Posterior vena cava (tissue), 2 donors: ENCODE results near the gene ESPNL. TPM values are rescaled to one million over a fixed set of nuclear protein-coding genes. Genes with fewer than 3 reads are reported as not detected.
"Not testable (repeated sequence)": the region's sequence is repeated elsewhere in the genome, so short reads cannot be mapped to it uniquely, and the experiment has no call there.

Source experiments
- DNase-seq: peaks from one replicate; pipeline ENCODE4 v3.0.0-alpha.2; 2020; ENCODE audit warnings: low spot score
- intact Hi-C, 2 donors: fragments of 100-400 bp; cut with DNase I; formaldehyde crosslinking; loops; one replicate each; pipeline versions ENCODE4 v1.14.1 to v1.14.2; 2022 to 2023
- total RNA-seq, 2 donors: library from RNA; stranded (reverse); fragmentation: NEBNext Ultra II Directional; extraction: Animal tissue kit (Norgen Biotek cat#: 25700); gene quantifications; one replicate each; pipeline ENCODE4 v1.2.1, GENCODE V29; 2021
- donor health status: DM: yes; HTN: yes; CAD: no.
- donor health status: DM: yes; HTN: yes; CAD: no.

The ESPNL gene
- total RNA-seq, 2 donors from 2014 or later = 0.24 to 3.0 TPM

DNA sequence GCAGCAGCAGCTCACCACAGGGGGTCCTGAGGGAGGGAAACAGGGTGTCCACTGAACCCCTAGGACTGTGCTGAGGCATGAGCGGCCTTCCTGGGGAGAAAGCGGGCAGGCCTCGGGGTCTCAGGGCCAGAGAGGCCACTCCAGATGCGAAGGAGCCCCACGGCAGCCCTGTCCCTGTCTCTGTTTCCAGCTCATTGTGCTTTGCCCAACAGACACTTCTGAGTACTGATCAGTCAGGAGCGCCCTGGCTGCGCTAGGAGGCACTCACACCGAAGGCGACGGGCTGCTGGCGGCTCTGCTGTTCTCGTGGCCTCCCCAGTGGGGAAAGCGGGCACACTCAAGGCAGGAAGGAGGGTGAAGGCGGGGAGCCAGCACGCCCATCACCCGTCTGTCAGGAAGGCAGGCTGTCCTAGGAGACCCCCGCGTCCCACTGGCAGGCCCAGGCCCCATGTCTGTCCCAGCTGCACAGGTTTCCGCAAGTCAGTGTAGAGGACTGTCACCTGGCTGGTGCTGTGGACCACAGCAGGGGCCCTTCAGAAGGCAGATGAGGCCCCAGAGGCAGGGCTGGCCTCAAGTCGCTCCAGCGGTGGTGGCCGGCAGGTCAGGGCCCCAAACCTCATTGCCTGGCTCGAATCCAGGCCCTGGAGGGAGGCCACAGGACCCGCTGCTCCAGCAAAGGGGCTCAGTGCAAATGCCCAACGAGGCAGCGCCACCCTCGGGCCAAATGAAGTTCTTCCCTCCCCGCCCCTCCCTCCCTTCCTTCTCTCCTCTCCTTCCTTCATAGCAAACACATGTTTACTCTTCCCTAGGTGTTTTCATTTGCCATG lies 6.8 kb downstream of the ESPNL start:
- DNase-seq = peak; percentile 68
- intact Hi-C loops = no loop called here

- DNase-seq = peak; percentile 72
- intact Hi-C loops = no loop called here
These were observed 7.6 kb downstream of the ESPNL start for GRCh38 chr2:238107525-238108422.

- DNase-seq = peak; percentile 75
- intact Hi-C loops = no loop called here
These were observed 8.5 kb downstream of the ESPNL start for GRCh38 chr2:238108423-238109183.

DNA sequence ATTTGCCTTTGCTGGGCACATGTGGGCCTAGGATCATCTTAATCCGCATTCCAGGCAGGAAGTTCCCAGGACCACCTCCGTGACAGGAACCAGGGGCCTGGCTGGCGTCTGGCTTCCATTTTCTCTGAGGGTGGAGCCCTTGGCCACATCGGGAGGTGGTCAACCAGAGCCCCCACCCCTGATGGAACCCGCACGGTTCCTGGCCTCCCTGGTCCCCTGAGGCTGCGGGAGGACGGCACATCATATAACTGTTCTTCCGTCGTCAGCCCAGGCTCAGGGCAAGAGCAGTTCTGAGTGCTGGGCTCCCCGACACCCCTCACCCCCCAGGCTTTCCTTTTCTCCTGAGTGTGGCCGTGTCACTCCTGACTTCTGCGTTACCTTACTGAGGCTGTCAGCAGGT lies 13.5 kb downstream of the ESPNL start:
- peak; percentile 65 for DNase-seq
- intact Hi-C loops = no loop called here

GRCh38 chr2:238114331-238114841 lies 14.2 kb downstream of the ESPNL start:
- intact Hi-C loops = no loop called here
- DNase-seq = peak; percentile 79

DNA sequence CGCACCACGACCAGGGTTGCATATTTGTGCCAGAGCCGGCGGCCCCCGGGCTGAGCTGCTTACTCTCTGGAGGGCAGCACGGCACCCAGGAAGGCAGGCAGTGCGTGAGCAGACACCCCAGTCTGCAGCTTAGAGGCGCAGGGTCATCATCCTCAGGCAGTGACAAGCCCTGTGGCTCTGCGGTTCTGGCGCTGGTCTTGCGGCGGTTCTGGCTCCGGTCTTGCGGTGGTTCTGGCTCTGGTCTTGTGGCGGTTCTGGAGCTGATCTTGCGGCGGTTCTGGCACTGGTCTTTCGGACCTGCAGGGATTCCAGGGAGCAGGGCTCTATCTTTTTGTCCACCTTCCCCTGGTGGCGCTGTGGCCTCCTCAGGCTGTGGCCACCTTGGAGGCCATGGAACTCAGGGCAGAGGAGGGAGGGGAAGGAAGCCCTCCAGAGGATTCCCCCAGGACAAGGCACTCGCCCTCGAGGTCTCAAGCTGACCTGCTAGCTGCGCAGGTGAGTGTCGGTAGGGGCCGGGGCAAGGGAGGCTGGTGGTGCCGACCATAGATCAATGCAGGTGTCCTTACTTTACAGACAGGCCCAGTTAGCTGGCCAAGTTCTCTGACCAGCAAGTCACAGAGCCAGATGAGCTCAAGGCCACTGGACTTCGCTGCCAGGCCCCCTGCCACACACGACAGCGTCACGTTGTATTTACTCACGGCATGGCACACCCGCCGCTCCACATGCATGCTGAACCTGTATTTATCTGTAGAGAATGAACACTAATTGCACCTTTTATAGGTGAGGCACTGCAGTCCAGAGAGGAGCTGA lies 14.9 kb downstream of the ESPNL start:
- intact Hi-C loops = no loop called here
- peak; percentile 77 for DNase-seq

DNA sequence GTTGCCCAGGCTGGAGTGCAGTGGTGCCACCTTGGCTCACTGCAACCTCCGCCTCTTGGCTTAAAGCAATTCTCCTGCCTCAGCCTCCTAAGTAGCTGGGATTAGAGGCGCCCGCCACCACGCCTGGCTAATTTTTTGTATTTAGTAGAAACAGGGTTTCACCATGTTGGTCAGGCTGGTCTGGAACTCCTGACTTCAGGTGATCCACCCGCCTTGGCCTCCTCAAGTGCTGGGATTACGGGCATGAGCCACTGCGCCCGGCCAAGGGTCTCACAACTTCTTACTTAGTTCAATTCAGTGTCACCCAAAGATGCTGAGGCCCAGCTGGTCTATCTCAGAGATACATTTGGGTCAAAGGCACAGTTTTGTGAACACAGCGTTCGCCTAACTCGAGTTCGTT lies 15.6 kb downstream of the ESPNL start:
- intact Hi-C loops = not testable (repeated sequence)
- peak; percentile 41 for DNase-seq

DNA sequence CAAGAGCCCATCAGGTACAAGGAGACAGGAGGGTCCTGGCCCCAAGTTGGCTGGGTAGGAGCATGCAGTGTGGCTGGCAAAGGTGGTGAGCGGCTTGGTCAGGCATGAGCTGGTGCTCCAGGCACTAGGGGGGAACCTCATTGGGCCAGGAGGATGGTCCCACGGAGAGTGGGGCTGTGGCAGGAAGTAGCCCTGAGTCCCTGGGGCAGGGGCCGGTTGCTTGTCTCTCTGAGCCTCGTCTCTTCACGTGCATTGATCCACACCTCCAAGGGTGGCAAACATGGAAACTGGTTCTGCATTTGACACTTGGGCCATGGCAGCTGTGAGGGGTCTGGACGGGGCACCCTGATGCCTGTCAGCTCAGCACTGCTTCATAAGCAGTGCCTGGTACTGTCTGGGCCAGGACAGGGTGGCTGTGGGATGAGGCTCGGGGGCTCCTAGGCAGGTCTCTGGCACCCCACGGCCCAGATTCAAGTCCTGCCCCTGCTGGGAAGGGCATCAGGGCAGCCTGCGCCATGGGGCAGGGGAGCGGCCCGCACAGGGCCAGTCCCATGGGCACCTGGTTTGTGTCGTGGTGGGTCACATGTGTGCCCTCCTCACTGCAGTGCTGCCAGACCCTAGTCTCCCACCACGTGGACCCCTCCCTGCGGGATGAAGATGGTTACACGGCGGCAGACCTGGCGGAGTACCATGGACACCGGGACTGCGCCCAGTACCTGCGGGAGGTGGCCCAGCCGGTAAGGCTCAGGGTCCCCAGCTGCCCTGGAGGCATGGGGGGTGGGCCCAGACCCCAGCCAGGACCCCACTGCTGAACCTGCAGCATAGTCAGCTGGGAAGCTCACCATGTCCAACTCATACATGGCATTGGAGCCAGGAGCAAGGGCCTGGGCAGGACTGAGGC lies 16.4 kb downstream of the ESPNL start:
- peak; percentile 72 for DNase-seq
- intact Hi-C loops = no loop called here

GRCh38 chr2:238117199-238118154 lies 17.3 kb downstream of the ESPNL start:
- peak; percentile 55 for DNase-seq
- intact Hi-C loops = no loop called here

GRCh38 chr2:238119756-238120462 lies 19.8 kb downstream of the ESPNL start:
- peak; percentile 78 for DNase-seq
- intact Hi-C loops = loop anchor here in 1 of 2 donors (10.0 kb wide), 1 partner anchor 135 kb away; no protein-coding TSS in a partner anchor

DNA sequence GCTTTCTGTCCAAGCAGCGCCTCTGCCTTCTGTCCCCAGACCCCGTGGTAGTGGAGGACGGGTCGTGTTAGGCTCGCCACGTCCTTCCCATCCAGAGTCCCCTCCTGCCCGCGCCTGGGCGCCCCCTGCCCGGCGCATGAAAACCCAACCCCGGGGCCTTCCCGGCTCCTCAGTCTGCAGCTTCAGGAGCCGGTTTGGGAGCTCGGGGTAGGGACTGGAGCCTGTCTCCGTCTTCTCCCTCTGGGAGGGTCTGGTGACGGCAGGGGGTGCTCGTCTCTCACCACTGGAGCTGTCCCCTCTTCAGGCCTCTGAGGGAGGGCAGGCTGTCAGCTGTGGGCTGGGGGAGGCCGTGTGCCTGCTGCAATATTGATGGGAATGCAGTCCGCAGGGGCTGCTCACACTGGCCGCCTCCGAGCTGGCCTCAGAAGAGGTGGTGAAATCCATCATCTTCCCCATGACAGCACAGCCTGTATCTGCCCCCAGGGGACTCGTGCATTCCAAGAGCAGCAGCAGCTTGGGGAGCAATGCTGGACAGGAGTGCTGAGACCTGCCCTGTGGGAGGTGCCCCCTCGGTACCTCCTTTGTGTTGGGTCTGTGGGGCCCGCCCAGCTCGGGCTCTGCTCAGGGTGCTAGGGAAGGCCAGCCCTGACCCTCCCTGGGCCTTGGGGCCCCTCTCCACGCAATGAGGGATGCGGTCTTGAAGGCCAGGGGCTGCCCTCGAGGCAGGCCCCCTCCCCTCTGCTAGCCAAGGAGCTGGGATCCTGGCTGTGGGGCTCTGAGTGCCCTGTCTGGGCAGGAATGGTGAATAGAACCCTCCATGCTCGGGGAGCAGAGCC lies 20.5 kb downstream of the ESPNL start:
- intact Hi-C loops = loop anchor here in 1 of 2 donors (10.0 kb wide), 1 partner anchor 134 kb away; no protein-coding TSS in a partner anchor
- peak; percentile 74 for DNase-seq

- intact Hi-C loops = loop anchor here in 1 of 2 donors (10.0 kb wide), 1 partner anchor 133 kb away; no protein-coding TSS in a partner anchor
- peak; percentile 71 for DNase-seq
These were observed 21.6 kb downstream of the ESPNL start for GRCh38 chr2:238121511-238122286.

- DNase-seq = peak; percentile 67
- intact Hi-C loops = loop anchor here in 1 of 2 donors (10.0 kb wide), 1 partner anchor 132 kb away; no protein-coding TSS in a partner anchor
These were observed 22.4 kb downstream of the ESPNL start for GRCh38 chr2:238122287-238123217.
